NCI-H128 (cell line): ENCODE measurements around the gene ACIN1.

Source experiments
- DNase-seq: peaks from one replicate; lab custom pipeline; 2025; ENCODE audit not compliant: unreplicated experiment; lab: John Stamatoyannopoulos, UW

ACIN1 gene

DNA sequence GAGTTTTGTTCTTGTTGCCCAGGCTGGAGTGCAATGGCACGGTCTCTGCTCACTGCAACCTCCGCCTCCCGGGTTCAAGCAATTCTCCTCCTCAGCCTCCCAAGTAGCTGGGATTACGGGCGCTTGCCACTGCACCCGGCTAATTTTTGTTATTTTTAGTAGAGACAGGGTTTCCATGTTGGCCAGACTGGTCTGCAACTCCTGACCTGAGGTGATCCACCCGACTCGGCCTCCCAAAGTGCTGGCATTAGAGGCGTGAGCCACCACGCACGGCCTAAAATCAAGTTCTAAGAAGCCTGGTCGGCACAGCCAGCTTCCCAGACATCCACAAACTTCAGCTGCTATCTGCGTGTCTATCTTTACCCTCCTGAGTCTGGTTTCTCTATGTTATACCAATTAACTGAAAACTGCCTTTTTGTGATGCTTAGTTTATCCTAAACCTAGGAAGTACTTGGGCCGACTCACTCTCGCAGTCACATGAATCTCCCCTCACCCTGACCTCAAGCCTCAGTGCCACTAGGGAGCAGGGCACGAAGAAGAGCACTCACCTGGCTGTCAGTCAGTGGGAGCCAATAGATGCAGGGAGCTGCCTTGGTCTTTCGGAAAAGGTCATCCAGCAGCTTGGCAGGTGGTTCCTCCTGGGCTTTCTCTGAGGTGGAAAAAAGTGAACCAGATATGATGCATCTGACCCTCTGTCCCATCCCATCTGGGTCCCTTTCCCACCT lies 34.2 kb downstream of the ACIN1 start:
- no peak for DNase-seq

DNA sequence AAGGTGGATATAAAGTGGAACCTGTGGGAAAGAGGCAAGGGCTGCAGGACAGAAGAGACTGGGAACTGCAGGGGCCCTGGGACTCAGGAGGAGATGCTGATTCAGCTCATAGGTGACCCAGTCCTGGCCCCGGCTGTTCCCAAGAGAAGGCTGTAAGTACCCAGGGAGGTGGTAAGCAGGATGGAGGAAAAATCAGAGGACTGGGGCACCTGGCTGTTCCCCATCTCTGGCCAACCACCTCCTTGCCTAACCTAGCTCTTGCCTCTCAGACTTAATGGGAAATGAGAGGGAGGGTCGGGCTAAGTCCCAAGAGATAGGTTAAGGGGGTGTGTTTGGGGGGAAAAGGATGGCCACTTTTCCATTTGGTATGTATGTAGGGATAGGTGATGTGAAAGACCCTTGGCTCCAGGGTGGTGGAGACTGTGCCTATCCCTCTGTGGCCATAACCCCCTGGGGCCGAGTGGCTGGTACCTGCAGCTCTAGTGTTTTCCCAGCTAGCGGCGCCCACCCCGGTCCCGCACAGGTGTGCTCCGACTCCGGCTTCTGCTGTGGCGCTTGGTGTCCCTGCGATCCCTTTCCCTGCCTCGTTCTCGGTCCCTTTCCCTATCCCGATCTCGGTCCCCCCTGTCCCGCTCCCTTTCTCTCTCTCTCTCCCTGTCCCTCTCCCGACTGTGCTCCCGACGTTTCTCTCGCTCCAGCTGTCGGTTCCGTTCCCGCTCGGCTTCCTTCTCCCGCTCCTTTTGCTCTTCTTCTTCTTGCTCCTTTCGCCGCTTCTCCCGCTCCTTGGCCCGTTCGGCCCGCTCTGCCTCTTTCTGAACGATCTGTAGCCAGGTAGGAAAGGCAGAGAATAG lies 36.1 kb downstream of the ACIN1 start:
- DNase-seq, result no peak

DNA sequence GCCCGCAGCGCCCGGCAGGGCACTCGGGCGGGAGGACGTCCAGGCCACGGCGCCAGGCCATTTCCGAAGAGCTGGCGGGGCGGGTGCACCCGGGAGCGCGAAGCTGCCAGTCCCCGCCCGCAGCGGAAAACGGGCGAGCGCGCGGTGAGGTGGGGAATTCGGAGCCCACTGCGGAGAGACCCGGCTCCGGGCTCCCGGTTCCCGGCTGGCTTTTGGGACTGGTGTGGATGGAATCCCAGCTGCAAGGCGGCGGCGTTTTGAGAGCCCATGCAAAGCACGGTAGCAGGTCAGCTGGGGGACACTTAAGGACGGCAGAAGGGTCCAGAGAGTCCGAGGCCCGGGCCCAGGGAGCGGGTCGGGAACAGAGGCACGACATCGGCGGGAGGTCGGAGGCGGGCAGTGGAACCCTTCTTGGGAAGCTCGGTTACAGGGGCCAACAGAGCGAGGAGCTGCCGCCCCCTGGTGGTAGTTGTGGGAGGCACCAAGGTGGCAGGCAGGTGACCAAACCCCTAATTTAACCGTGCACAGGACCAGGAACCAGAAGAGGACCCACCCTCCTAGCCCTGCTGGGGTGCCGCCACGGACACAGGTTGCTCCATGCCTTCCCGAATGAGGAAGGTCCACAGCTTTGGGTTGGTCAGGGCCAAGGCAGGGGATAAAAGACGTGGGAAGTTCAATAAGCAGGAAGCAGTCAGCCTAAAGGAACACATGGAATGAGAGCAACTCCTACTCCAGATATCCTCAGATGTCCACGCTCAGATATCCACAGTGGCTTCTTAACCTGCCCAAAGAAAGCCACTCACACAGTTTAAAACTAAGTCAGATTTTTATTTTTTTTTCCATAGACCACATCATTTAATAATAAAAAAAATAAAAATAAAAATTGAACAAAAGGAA lies 36.9 kb downstream of the ACIN1 start:
- no peak for DNase-seq

DNA sequence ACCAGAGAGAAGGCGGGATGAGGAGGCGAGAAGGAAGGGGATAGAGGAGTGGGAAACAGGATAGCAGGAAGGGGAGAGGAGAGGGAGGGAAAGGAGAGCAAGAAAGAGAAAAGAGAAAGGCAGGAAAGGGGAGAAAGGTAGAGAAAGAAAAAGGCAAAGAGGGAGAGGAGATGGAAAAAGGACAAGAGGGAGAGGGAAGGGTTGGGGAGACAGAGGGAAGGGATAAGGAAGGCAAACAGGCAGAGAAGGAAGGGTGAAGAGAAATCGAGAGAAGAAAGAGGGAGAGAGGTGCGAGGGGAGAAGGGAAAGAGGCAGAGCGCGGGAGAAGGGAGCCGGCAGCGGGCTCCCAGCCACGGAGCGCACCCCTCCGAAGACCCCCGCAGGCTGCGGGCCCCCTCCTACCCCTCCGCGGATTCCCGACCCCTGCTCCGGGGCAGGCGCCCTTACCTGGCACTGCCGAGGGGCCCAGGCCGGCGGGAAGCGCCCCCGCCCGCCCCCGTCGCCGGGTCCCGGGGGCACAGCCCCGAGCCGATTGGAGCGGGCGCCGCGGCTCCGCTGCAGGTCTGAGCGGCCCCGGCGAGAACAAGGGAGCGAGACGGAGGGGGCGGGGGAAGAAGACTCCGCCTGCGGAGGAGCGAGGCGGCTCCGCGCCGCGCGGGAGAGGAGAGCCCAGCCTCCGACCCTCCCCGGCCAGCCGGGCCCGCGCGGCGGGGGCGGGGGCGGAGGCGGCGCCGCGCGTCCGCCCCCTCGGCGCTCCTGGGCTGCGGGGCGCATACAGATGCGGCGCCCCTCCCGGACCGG lies 37.8 kb downstream of the ACIN1 start, which contains the start of gene CDH24:
CDH24 (minus strand) TSS at position 565 of the 801 bp plus-strand sequence. CDS start 1,787 bp downstream, outside the sequence.
- DNase-seq, result no peak

DNA sequence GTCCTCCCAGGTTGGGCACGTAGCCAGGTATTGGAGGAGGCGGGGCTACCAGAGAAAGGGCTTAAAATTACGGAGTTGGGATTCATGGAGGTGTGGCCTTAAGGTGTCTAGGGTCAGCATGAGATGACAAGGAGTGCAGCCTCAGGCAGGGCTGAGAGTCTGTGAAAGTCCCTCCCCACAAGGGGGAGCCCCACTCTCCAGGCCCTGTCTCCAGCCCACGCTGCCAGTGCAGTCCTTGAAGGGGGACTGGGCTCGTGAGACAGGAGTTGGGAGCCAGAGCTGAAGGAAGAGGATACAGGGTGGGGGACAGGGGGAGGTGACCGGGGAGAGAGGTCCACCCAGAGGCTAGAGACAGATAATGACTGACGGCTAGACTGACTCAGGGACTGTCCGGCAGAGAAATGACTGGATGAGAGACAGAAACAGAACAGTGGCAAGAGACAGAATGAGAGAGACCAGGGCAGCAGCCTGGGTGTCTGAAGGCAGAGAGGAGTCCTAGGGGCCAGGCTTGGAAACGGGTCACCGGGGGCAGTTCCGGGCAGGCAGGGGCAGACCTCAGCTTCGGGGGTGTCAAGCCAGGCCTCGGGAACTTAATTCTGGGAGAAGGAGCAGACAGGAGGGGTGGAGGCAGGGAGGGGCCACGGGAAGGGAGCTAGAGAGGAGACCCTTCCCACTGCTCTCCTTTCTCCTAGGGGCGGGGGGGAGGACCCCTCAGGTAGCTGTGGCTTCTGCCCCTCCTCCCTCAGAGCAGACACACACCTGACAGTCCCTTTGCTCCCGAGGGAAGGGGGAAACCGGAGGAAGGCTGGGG lies 38.6 kb downstream of the ACIN1 start:
- DNase-seq, result no peak

DNA sequence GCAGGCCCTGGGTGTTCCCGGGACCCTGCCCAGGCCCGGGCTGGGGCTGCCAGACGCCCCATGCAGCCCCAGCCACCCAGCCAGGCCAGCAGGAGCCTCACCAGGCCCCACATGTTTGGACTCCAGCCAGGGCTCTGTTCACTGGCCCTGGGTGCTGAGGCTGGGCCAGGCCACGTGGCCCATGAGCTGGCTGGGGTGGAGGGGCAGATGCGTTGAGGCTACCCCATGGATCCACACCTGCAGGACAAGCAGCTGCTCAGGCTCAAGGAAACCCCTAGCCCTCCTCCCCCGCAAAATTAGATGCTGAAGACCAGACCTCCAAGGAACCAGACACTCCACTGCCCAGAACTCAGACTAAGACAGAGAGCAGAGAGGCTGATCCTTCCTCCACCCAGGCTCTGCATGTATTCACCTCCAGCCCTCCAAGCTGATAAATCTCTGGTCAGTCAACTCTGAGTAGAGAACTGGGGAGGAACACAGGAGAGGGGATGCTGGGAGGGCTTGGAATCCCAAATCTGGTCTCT lies 39.3 kb downstream of the ACIN1 start:
- DNase-seq, result no peak

DNA sequence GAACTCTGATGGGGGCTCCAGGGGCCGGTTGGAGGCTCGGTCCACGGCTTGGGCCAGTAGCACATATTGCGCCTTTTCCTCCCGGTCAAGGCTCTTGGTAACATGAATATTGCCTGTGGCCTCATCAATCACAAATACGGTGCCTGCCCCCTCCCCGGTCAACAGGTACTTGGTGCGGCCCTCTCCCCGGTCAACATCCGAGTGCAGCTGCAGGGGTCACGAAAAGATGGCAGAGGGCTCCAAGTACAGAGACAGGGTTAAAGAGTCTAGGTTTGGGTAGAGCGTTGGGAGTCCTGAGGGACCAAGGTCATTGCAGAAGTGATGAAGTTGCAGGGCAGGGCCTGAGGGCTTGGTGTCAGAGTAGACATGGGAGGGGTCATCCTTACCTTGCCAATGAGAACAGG lies 39.8 kb downstream of the ACIN1 start:
- DNase-seq, result no peak

DNA sequence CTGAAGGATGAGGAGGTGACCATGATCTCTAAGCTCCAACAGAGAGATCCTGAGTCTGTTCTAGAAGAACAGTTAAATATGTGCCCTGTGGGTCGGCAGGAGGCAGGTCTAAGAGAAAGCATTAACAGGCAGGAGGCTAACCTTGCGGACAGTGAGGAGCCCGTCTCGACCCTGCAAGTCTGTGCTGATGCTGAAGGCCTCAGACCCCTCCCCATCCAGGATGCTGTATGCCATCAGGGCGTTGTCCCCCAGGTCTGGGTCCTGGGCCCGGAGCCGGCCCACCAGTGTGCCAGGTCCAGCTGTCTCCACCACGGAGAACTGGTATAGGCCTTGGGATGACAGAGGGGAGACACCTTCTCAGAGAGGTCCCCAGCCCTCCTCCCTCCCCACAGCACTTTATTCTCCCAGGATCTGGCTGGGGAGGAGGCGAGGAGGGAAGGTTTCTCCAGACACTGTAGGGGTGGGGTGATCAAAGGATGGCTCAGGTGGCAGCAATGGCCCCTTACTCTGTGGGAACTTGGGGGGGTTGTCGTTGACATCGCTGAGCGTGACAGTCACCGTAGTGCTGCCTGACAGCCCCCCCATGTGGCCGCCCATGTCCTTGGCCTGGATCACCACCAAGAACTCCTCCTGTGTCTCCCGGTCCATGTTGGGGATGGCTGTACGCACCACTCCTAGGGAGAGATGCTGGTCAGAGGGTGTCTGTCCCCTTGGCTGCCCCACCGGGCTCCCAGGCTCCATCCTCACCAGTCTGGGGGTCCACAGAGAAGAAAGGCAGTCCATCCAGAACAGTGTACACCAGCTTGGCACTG lies 40.7 kb downstream of the ACIN1 start:
- DNase-seq, result no peak

DNA sequence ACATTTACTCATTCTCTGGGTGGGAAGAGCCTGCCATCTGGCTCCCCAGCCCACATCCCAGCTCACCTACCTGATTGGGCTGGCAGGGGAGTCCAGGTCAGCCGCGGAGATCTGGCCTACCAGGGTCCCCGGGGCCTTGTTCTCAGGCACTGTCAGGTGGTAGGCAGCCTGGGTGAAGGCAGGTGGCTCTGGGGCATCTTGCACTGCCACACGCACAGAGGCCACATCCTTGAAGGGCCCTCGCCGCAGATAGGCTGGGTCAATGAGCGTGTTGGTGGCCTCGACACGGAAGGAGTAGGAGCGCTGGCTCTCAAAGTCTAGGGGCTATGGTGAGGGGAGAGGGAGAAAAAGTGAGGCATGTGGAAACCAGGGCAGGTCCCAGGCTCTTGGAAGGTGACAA lies 41.5 kb downstream of the ACIN1 start:
- no peak for DNase-seq

DNA sequence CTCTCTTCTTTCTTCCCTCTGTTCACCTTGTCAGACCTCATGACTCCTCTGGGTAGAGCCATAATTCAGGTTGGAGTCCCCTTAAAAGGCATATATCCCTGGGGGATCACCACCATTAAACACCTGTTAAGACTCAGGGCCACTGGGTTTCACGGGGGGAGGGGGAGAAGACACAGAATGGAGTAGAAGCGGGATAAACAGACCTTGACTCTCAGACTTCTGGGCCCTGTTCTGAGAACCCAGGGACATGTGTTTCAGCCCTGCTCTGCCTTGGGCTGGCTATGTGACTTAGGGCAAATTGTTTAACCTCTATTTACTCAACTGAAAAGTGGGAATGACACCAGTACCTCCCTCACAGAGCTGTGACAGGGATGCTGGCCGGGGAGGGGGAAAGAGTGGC lies 42.3 kb downstream of the ACIN1 start:
- no peak for DNase-seq

DNA sequence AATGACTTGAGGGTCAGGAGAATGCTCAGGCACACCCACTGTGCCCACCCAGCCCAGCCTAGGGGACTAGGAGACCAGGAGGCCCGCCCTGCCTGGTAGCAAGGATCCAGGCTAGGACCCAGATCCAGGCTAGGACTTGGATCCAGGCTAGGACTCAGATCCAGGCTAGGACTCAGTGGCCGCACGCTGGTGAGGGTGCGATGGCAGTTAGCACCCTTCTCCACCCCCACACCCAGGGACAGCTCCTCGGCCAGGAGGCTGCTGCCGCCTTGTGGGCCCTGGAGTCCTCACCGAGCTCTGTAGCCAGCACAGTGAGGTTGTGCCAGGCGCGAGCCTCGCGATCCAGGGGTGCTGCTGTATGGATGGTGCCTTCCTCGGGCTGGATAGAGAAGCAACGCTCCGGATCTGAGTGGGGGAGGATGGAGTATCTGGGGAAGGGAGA lies 42.7 kb downstream of the ACIN1 start:
- DNase-seq, result no peak

DNA sequence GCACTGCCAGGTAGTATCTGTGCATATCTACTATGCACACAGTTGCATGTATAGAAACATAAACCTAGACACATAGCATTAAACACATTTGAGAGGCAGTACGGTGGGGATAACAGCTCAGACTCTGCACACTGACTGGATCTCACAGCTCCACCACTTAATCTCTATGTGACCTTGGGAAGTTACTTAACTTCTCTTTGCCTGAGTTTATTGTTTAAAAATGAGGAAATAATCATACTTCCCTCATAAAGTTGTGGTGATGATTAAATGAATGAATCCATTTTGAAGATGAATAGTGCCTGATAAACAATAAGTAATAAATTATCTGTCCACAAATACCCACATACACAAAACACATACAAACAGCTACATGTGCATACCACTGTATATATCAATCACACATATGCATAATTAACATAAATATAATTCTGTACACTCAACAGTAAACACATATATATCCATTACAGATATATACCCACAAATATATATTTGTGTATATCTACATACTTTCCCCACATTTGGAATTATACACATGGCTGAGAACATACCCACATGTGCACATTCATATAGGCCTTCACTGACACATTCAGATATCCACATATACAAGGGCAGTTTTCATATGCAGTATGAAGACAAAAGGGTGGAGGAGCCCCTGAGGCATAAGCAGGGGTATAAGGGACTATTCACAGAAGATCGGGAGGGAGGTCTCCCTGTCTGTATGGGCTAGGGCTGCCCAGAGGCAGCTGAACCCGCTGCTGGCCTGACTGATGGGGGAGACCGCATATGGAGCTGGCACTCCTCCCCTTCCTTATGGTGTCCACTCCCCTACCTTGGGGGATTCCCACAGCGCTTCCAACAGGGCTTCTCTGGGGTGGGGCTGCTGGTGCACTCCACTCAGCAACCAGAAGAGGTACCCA lies 43.5 kb downstream of the ACIN1 start:
- DNase-seq, result no peak

DNA sequence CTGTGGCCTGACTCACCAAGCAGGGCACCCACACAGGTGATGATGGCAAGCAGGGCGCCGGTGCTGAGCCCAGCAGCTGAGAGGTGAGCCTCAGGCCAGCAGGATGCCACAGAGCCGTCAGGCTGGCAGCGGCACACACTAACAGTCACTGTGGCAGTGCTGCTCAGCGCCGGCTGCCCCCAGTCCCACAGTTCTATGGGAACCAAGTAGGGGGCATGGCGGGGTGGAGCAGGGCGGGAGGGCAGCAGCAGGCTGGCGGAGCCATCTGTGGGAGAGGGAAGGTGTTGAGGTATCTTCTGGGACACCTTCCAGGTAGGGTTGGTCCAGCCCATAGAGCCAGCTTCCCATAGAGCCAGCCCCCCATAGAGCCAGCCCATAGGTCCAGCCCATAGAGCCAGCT lies 45.9 kb downstream of the ACIN1 start:
- DNase-seq, result no peak

DNA sequence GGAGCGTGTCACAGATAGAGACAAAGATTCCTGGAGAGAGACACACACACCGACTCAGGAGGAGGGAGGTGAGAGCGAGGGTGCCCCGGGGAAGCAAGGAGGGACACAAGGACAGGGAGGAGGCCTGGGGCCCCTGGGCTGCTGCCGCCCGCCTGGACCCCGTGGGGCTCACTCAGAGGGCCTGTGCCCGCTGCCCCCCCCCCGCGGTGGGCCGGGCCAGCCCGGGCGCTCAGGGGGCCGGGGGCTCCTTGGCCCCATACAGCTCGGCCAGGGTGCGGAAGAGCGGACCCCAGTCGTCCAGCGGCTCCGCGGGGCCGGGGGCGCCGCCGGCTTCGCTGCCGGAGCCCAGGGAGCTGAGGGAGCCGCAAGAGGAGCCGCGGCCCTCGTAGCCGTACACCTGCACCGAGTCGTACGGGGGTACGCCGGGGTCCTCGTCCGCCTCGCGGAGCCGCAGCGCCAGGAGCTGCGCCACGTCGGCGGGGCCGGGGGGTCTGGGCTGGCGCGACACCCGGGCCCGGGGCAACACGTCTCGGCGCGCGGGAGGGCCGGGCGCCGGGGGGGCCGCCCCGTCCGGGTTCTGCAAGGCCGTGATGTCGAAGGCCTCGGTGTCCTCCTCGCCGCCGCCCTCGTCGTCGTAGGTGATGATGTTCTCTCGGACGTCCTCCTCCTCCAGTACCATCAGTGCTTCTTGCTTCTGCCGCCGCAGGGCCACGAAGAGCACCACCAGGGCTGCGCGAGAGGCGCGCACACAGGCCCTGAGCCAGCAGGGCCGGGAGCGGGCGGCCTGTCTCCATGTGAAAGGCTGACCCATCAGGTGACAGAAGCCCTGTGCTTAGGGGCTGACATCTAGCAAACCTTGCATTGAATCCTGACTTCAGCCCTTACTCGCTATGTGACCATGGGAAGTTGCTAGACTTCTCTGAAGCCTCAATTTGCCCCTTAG lies 46.9 kb downstream of the ACIN1 start:
- DNase-seq, result no peak

DNA sequence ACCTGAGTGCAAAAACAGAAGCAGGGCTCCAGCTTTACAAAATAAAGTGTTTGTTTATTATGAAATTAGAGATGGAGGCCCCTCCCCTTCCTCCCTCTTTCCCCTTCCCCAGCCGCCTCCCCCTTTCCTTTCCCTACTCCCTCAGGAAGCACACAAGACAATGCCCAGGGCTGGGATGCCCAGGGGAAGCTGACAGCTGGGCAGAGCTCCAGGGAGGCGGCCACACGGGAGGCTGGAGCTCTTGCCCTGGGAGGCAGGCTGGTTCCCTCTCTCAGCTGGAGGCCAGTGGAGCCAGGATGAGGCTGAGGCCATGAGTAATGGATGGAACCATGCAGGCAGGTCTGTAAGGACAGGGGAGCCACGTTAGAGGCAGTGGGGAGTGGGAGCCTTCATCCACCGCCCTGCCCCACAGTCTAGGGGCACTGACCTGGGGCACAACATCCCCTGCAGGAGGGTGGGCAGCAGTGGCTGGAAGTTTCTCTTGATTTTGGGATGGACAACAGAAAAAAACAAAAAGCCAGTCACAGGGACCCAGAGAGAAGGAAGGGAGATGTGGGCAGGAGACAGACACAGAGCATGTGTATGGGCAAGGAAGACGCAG lies 47.8 kb downstream of the ACIN1 start:
- DNase-seq, result no peak
